ENCODE measurements around the gene ZMYND8.

ZMYND8 gene

DNA sequence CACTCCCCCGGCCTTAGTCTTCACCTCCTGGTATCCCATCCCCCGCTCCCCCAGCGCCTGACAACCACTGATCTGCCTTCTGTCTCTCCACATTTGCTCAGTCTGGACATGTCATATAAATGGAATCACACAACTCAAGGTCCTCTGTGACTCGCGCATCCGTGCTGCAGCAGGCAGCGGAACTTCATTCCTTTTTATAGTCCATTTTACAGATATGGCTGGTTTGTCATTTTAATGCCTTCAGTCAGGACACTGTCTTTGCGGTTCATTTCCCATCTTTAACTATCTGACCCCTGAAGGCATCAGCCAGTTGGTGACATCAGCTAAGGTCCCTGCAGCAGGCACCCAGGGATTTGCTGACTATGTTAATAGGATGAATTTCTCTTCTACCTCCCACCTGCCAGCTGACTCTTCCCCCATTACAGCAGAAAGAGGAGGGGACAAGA lies 125.7 kb downstream of the ZMYND8 start:
- TF ChIP-seq ZFX (IDR thresholded peaks at IDR 0.05): no peak
- TF ChIP-seq, protein P1, sequence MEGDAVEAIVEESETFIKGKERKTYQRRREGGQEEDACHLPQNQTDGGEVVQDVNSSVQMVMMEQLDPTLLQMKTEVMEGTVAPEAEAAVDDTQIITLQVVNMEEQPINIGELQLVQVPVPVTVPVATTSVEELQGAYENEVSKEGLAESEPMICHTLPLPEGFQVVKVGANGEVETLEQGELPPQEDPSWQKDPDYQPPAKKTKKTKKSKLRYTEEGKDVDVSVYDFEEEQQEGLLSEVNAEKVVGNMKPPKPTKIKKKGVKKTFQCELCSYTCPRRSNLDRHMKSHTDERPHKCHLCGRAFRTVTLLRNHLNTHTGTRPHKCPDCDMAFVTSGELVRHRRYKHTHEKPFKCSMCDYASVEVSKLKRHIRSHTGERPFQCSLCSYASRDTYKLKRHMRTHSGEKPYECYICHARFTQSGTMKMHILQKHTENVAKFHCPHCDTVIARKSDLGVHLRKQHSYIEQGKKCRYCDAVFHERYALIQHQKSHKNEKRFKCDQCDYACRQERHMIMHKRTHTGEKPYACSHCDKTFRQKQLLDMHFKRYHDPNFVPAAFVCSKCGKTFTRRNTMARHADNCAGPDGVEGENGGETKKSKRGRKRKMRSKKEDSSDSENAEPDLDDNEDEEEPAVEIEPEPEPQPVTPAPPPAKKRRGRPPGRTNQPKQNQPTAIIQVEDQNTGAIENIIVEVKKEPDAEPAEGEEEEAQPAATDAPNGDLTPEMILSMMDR (conservative IDR thresholded peaks at IDR 0.05): no peak

DNA sequence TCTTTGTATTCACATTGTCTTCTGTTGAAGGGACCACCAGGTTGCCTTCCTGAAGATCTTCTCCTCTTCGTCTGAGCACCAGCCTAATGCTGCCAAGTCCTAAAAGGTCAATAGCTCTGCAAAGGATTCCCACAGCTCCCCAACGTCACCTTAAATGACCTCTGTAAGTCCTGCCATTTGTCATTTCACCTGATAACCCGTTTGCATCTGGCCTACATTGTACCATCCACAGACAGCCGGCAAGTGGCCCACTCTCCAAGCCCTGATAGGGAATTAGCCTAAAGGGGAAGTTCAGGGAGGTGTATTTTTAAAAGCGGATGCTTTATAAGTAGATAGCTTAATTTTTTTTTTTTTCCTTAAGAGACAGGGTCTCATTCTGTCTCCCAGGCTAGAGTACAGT lies 127.8 kb downstream of the ZMYND8 start:
- no peak overlapping the region for H3K27ac ChIP-seq

More for the DNA sequence above, 125.7 kb downstream of the ZMYND8 start:
- no peak overlapping the region for H3K27ac ChIP-seq

DNA sequence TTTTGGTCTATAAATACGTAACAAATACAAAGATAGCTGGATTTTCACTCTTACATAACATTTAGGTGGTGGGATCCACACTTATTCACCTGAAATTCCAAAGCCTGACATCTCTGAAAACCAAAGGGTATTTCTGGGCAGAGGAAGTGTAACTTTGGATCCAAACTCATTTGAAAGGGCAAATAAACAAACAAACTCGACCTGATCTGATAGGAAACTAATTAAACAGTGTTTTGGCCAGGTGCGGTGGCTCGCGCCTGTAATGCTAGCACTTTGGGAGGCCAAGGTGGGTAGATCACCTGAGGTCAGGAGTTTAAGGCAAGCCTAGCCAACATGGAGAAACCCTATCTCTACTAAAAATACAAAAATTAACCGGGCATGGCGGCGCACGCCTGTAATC lies 128.9 kb downstream of the ZMYND8 start:
- no peak overlapping the region for H3K27ac ChIP-seq
- TF ChIP-seq ZFX (IDR thresholded peaks at IDR 0.05): no peak
- TF ChIP-seq, protein P1 (conservative IDR thresholded peaks at IDR 0.05): no peak

More for the DNA sequence above, 127.8 kb downstream of the ZMYND8 start:
- TF ChIP-seq, protein P1 (conservative IDR thresholded peaks at IDR 0.05): no peak
- TF ChIP-seq ZFX (IDR thresholded peaks at IDR 0.05): no peak

DNA sequence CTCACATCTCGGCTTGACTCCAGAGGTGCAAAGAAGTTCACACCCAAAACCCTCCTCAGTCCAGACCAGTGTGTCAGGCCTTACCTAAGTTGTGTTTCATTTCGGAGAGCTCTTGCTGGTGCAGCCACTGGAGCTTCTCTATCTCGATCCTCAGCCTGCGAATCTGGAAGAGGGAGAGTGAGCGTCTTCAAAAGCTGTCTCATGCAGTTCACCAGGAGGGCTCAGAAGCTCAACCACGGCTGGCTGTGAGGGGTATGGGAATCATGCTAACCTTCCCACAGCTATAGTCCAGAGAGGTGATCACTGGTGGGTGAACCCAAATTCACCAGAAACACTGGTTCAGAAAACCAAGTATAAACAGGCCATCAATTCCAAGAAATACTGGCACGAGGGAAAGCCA lies 129.4 kb downstream of the ZMYND8 start:
- TF ChIP-seq ZFX (IDR thresholded peaks at IDR 0.05): no peak
- TF ChIP-seq, protein P1 (conservative IDR thresholded peaks at IDR 0.05): no peak
- H3K27ac ChIP-seq: no peak overlapping the region

DNA sequence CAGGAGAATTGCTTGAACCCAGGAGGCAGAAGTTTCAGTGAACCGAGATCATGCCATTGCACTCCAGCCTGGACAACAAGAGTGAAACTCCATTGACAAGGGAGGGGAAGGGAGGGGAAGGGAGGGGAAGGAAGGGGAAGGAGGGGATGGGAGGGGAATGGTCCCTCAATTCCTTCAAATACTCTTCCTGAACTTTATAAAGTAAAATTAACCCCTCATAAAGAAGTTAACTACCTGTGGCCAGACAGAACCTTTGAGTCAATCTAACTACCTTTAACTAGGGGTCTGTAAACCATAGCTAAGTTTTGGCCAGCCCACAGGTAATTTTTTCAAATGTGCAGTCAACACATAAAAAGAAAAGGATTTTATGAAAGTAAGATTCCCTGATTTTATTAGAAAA lies 131.0 kb downstream of the ZMYND8 start:
- no peak overlapping the region for H3K27ac ChIP-seq
- no peak for TF ChIP-seq ZFX (IDR thresholded peaks at IDR 0.05)
- TF ChIP-seq, protein P1 (conservative IDR thresholded peaks at IDR 0.05): no peak

DNA sequence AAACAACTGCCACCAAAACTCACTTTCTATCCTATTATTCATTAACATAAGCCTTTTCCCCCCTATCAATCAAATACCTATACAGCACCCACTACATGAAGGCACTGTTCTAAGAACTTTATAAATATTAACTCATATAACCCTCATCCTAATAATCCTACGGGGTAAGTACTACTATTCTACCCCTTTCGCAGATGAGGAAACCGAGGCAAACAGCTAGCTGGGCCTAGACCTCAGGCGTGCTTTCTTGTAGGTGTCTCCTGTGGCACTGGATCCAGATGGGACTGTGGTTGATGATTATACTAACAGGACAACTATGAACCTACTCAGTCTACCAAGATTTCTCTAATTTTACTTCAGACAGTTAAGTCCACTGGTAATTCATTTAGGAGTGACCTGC lies 131.6 kb downstream of the ZMYND8 start:
- no peak for TF ChIP-seq ZFX (IDR thresholded peaks at IDR 0.05)
- TF ChIP-seq, protein P1 (conservative IDR thresholded peaks at IDR 0.05): no peak
- H3K27ac ChIP-seq: no peak overlapping the region

DNA sequence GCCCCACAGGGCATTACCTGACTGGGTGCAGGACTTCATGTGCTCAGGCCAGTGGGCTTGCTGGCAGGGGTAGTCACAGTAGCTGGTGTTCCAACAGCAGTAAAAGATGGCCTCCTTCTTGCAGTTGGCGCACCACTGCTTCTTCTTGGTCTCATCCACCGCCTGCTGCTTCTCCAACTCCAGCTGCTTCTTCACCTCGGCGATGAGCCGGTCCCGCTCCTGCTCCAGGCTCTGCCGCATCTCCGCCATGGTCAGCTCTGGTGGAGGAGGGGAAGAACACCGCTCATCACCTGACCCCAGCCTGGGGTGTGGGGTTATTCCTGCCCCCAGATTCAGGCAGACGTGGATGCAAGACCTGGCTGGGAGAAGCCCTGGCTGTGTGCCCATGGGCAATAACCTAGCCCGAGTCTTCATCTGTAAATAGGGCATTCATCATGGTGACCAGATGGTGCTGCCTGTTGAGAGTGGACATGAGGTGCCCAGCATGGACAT lies 132.2 kb downstream of the ZMYND8 start:
- no peak overlapping the region for H3K27ac ChIP-seq
- no peak for TF ChIP-seq ZFX (IDR thresholded peaks at IDR 0.05)
- TF ChIP-seq, protein P1 (conservative IDR thresholded peaks at IDR 0.05): no peak
